ENCODE data around the gene MBOAT2. TPM values are rescaled to one million over a fixed set of nuclear protein-coding genes. Genes with fewer than 3 reads are reported as not detected.

MBOAT2 gene
- total RNA-seq, 2 experiments from 2014 or later = 4.6 to 5.1 TPM

- Mint-ChIP-seq H3K4me1 (peaks cover 3% of the 10 kb centered on the region), H3K9me3 (no peaks in the 10 kb centered on the region), H3K27ac (no peak overlapping the region), H3K4me3 (no peak overlapping the region), H3K36me3 (ENCODE audit: low read depth) (peaks cover 2% of the 10 kb centered on the region), H3K27me3 (peaks cover 21% of the 10 kb centered on the region)
- POLR2A ChIA-PET = no interaction called here
- DNase-seq = no peak
- CTCF ChIA-PET = no interaction called here
These were observed 161.6 kb downstream of the MBOAT2 start for GRCh38 chr2:8841932-8842331.

- H3K4me1 Mint-ChIP-seq = peaks cover 16% of the 10 kb centered on the region
- H3K9me3 Mint-ChIP-seq = no peaks in the 10 kb centered on the region
- H3K27me3 Mint-ChIP-seq = peaks cover 11% of the 10 kb centered on the region
- DNase-seq = no peak
- peaks cover 2% of the 10 kb centered on the region for H3K36me3 Mint-ChIP-seq (ENCODE audit: low read depth)
- no peak overlapping the region for H3K27ac Mint-ChIP-seq
- no peak overlapping the region for H3K4me3 Mint-ChIP-seq
- ChIA-PET CTCF (no interaction called here), POLR2A (no interaction called here)
These were observed 162.9 kb downstream of the MBOAT2 start for GRCh38 chr2:8840475-8841091.

GRCh38 chr2:8839189-8839965 is 164.1 kb downstream of the MBOAT2 start:
- H3K27me3 Mint-ChIP-seq = peaks cover 3% of the 10 kb centered on the region
- no peak overlapping the region for H3K4me3 Mint-ChIP-seq
- POLR2A ChIA-PET = no interaction called here
- H3K27ac Mint-ChIP-seq = no peak overlapping the region
- peaks cover 2% of the 10 kb centered on the region for H3K36me3 Mint-ChIP-seq (ENCODE audit: low read depth)
- CTCF ChIA-PET = no interaction called here
- peaks cover 26% of the 10 kb centered on the region for H3K4me1 Mint-ChIP-seq
- no peak for DNase-seq
- no peaks in the 10 kb centered on the region for H3K9me3 Mint-ChIP-seq

DNA sequence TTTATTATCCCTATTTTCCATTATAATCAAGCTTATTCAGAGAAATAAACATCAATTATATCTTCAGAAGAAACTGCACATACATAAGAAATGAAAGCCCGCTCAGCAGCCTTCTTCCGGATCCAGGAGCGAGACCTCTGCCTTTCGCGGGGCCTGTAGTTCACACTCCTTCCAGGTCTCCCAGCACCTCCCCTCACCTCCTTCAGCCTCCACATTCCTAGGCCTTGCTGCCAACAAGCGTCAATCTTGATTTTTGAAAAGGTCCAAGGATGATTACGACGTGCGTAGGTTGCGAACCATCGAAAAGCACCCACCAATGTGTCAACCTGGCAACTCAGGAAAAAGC is 165.7 kb downstream of the MBOAT2 start:
- no peak for DNase-seq
- Mint-ChIP-seq H3K36me3 (ENCODE audit: low read depth) (peaks cover 8% of the 10 kb centered on the region), H3K27ac (no peak overlapping the region), H3K4me3 (peak overlapping the region; percentile 98), H3K9me3 (no peaks in the 10 kb centered on the region), H3K27me3 (no peaks in the 10 kb centered on the region), H3K4me1 (peaks cover 34% of the 10 kb centered on the region)
- ChIA-PET POLR2A (interaction anchor here (1.2 to 2.2 kb wide), 6 partner anchors 10 to 360 kb away, joined by 3 to 10 read pairs (median 4); partner anchors contain the start of gene ID2), CTCF (interaction anchor here (0.6 kb wide), 1 partner anchor 1703 kb away, joined by 3 read pairs; no protein-coding TSS in a partner anchor)

DNA sequence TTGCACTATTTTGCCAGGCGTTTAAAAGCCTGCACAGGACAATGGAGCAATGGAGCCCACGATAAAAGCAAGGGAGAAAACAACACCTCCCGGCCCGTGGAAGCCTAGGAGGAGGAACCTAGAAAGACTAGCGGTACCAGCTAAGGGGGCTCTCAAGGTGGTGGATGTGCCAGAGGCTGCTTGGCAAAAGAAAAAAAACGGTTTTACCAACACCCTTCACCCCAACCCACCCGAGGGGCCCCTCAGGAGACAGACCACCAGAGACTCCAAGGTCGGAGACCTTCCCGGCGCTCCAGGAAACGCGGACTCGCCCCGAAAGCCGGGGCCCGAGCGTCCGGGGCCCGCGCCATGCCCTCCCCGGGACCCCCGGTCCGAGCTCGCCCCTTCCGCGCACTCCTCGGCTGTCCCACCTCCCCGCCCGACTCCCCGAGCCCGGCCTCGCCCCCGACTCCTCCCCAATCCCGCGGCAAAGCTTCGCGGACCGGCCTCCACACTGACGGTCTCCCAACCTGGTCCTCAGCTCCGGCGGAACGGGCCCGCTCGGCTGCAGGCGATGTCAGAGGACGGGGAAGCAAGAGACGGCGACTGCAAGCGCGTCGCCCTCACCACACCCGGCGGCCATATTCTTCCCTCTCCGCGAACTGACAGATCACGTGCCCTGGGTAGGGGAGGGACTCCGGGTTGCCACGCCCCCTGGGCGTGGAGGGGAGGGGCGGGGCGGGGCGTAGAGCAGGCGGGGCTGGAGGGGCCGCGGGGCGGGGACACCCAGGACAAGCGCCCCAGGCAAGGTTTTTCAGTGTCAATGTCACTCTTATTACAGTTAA is 166.3 kb downstream of the MBOAT2 start, which contains the start of gene KIDINS220:
Gene KIDINS220 (minus strand): TSS at position 643 of the 824 bp plus-strand sequence. CDS start 10,520 bp downstream, outside the sequence.
- ChIA-PET POLR2A (interaction anchor here (0.8 to 2.2 kb wide), 8 partner anchors 10 to 360 kb away, joined by 3 to 10 read pairs (median 4); partner anchors contain the start of gene ID2), CTCF (interaction anchor here (0.6 to 1.2 kb wide), 3 partner anchors 33 to 1703 kb away, joined by 3 to 5 read pairs (median 3); no protein-coding TSS in a partner anchor)
- H3K9me3 Mint-ChIP-seq = no peaks in the 10 kb centered on the region
- H3K36me3 Mint-ChIP-seq (ENCODE audit: low read depth) = peaks cover 8% of the 10 kb centered on the region
- no peaks in the 10 kb centered on the region for H3K27me3 Mint-ChIP-seq
- H3K4me1 Mint-ChIP-seq = peaks cover 36% of the 10 kb centered on the region
- H3K4me3 Mint-ChIP-seq = peak within 1 kb of the TSS; percentile 98
- DNase-seq = peak; percentile 88
- peak within 1 kb of the TSS; percentile 95 for H3K27ac Mint-ChIP-seq

DNA sequence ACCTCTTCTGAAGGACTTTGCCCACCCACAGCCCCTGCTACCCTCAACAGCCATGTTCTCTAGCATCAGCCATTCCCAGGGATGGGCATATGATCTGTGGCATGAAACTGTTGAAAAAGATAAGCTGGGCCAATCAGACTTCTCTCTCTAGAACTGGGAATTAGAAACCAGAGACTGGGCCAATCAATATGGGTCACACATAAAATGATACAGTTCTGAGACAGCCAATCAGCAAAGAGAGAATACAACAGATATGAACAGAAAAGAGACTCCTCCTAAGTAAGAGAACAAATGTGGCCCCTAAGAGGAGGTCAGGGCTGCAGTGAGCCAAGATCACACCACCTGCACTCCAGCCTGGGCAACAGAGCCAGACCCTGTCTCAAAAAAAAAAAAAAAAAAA is 168.2 kb downstream of the MBOAT2 start:
- H3K4me1 Mint-ChIP-seq = peaks cover 44% of the 10 kb centered on the region

DNA sequence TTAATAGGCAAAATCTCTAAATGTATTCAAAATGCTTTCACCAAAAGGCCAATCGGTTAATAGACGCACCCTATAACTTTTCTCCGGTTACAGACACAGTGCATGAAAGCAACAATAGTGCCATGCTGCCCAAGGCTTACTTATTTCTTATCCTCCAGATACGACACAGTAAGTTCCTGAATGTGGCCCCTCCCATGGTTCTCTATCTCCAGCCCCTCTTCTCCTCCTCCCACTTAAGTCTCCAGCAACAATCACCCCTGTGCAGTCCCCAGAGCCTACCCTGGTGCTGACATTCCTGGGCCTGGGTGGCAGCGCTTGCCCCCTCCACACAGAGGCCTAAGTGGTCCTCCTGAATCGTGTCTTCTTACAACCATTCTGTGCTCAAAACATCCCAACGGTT is 169.6 kb downstream of the MBOAT2 start:
- Mint-ChIP-seq H3K27me3 (no peaks in the 10 kb centered on the region), H3K27ac (no peak overlapping the region), H3K36me3 (ENCODE audit: low read depth) (peaks cover 14% of the 10 kb centered on the region), H3K9me3 (no peaks in the 10 kb centered on the region), H3K4me1 (peaks cover 46% of the 10 kb centered on the region), H3K4me3 (no peak overlapping the region)
- CTCF ChIA-PET = interaction anchor here (0.7 kb wide), 1 partner anchor 1605 kb away, joined by 6 read pairs; no protein-coding TSS in a partner anchor
- POLR2A ChIA-PET = no interaction called here
- DNase-seq = no peak

More for the DNA sequence above, 168.2 kb downstream of the MBOAT2 start:
- Mint-ChIP-seq H3K36me3 (ENCODE audit: low read depth) (peaks cover 14% of the 10 kb centered on the region), H3K9me3 (no peaks in the 10 kb centered on the region), H3K4me3 (peak overlapping the region; percentile 10), H3K27ac (no peak overlapping the region), H3K27me3 (no peaks in the 10 kb centered on the region)
- ChIA-PET CTCF (no interaction called here), POLR2A (no interaction called here)
- DNase-seq = no peak

GRCh38 chr2:8831516-8831915 is 172.0 kb downstream of the MBOAT2 start:
- Mint-ChIP-seq H3K36me3 (ENCODE audit: low read depth) (peaks cover 16% of the 10 kb centered on the region), H3K4me1 (peaks cover 42% of the 10 kb centered on the region), H3K27me3 (no peaks in the 10 kb centered on the region), H3K27ac (no peak overlapping the region), H3K9me3 (no peaks in the 10 kb centered on the region), H3K4me3 (no peak overlapping the region)
- POLR2A ChIA-PET = no interaction called here
- CTCF ChIA-PET = no interaction called here
- DNase-seq = no peak

- Mint-ChIP-seq H3K9me3 (no peaks in the 10 kb centered on the region), H3K4me3 (no peak overlapping the region), H3K27me3 (no peaks in the 10 kb centered on the region), H3K27ac (no peak overlapping the region), H3K4me1 (peaks cover 14% of the 10 kb centered on the region), H3K36me3 (ENCODE audit: low read depth) (peaks cover 16% of the 10 kb centered on the region)
- CTCF ChIA-PET = no interaction called here
- no peak for DNase-seq
- POLR2A ChIA-PET = interaction anchor here (0.7 to 1.5 kb wide), 2 partner anchors 10 to 24 kb away, joined by 3 to 4 read pairs; partner anchors contain the start of gene KIDINS220
These were observed 175.8 kb downstream of the MBOAT2 start for GRCh38 chr2:8827729-8828128.

DNA sequence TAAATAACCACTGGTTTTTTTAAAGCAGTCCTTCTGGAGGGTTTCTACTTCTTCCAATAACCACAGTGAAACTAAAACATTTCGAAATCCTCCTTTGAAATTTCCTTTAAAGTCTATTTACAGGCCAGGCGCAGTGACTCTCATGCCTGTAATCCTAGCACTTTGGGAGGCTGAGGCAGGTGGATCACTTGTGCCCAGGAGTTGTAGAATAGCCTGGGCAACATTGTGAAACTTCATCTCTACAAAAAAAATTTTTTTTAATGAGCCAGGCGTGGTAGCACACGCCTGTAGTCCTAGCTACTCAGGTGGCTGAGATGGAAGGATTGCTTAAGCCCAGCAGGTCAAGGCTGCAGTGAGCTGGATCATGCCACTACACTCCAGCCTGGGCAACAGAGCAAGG is 181.3 kb downstream of the MBOAT2 start:
- Mint-ChIP-seq H3K36me3 (ENCODE audit: low read depth) (peaks cover 11% of the 10 kb centered on the region), H3K4me1 (peaks cover 1% of the 10 kb centered on the region), H3K27me3 (no peaks in the 10 kb centered on the region), H3K4me3 (no peak overlapping the region), H3K27ac (no peak overlapping the region), H3K9me3 (no peaks in the 10 kb centered on the region)
- ChIA-PET CTCF (no interaction called here), POLR2A (interaction anchor here (2.4 kb wide), 1 partner anchor 15 kb away, joined by 6 read pairs; the partner anchor contains the start of gene KIDINS220)
- DNase-seq = no peak

DNA sequence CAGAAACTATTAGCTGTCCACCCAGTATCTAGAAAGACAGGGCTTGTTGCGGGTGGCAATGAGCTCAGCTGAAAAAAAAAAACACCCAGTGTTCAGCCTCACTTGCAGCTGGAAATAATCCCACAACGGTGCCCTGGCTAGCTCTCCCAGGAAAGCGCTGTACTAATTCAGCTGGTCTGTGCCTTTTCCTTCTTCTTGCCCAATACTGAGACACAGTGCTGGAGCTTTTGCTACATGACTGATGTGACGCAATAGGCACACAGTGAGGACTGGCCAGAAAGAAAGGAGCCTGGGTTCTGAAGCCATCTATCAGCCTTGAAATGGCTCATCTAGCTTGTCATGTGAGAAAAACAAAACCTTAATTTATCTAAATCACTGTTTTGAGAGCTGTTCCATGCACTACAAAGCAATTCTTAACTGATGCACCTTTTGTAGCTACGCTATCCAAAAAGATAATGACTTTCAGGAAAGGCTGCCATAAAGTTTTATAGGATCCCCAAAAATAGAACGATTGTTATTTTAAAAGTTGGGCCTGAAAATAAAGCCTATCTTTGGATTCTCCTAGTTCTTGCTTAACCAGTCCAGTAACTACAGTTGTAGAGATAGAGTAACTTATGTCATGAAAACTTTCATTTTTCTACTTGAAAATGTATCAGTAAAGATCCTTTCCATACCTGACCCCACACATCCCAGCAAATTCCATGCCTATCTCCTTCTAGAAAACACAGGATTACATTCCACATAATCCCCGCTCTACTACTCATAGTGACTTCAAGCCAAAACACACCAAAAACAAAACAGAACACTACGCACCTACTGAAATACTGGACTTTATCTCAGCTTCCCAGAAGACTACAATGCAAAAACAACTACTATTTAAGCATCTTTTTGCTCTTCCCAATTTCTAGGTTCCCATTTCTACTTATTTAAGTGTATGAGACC is 181.9 kb downstream of the MBOAT2 start:
- Mint-ChIP-seq H3K4me3 (no peak overlapping the region), H3K4me1 (peaks cover 1% of the 10 kb centered on the region), H3K27me3 (no peaks in the 10 kb centered on the region)

GRCh38 chr2:8819948-8820347 is 183.5 kb downstream of the MBOAT2 start:
- peaks cover 14% of the 10 kb centered on the region for H3K36me3 Mint-ChIP-seq (ENCODE audit: low read depth)
- no peaks in the 10 kb centered on the region for H3K9me3 Mint-ChIP-seq
- no peak overlapping the region for H3K27ac Mint-ChIP-seq
- ChIA-PET POLR2A (no interaction called here), CTCF (no interaction called here)
- H3K27me3 Mint-ChIP-seq = no peaks in the 10 kb centered on the region
- no peak for DNase-seq
- H3K4me3 Mint-ChIP-seq = no peak overlapping the region
- H3K4me1 Mint-ChIP-seq = peaks cover 1% of the 10 kb centered on the region

More for the DNA sequence above, 181.9 kb downstream of the MBOAT2 start:
- Mint-ChIP-seq H3K27ac (no peak overlapping the region), H3K9me3 (no peaks in the 10 kb centered on the region), H3K36me3 (ENCODE audit: low read depth) (peaks cover 13% of the 10 kb centered on the region)
- ChIA-PET CTCF (interaction anchor here (1.1 kb wide), 1 partner anchor 11 kb away, joined by 4 read pairs; no protein-coding TSS in a partner anchor), POLR2A (interaction anchor here (2.4 kb wide), 1 partner anchor 16 kb away, joined by 6 read pairs; the partner anchor contains the start of gene KIDINS220)
- DNase-seq = no peak
